Neuronal stem cell (in vitro differentiated cells): ENCODE data around the gene PPY.
"Not testable (repeated sequence)": the region's sequence is repeated elsewhere in the genome, so short reads cannot be mapped to it uniquely, and the experiment has no call there.

Experiments
- DNase-seq: peaks from one replicate; pipeline ENCODE4 v3.0.0-alpha.2; 2013; ENCODE audit warnings: low spot score
- H2AFZ ChIP-seq: one replicate; pipeline ENCODE4 v1.6.1; 2013; ENCODE audit warnings: mild to moderate bottlenecking, low read length, inconsistent platforms
- H2AK5ac ChIP-seq: 2 replicates; pipeline ENCODE4 v1.6.1; 2013; ENCODE audit warnings: low read depth, mild to moderate bottlenecking, inconsistent platforms, low read length, moderate library complexity, mixed read lengths
- H2BK120ac ChIP-seq: 2 replicates; pipeline ENCODE4 v1.6.1; 2013; ENCODE audit warnings: low read depth, mild to moderate bottlenecking, inconsistent platforms, low read length, moderate library complexity, mixed read lengths
- H2BK12ac ChIP-seq: one replicate; pipeline ENCODE4 v1.6.1; 2013; ENCODE audit warnings: low read length, inconsistent platforms
- H2BK15ac ChIP-seq: 2 replicates; pipeline ENCODE4 v1.6.1; 2013; ENCODE audit warnings: mild to moderate bottlenecking, low read length, inconsistent platforms, mixed read lengths
- H2BK5ac ChIP-seq: one replicate; pipeline ENCODE4 v1.6.1; 2013; ENCODE audit warnings: inconsistent platforms, mild to moderate bottlenecking, low read length, moderate library complexity
- H3K14ac ChIP-seq: one replicate; pipeline ENCODE4 v1.6.1; 2013; ENCODE audit warnings: low read length, inconsistent platforms
- H3K18ac ChIP-seq: 2 replicates; pipeline ENCODE4 v1.6.1; 2013; ENCODE audit warnings: low read length, inconsistent platforms
- H3K23ac ChIP-seq: 2 replicates; pipeline ENCODE4 v1.6.1; 2013; ENCODE audit warnings: low read depth, mild to moderate bottlenecking, mixed read lengths, low read length, inconsistent platforms; ENCODE audit not compliant: poor library complexity
- H3K27ac ChIP-seq: replicated peaks from 3 replicates; pipeline ENCODE4 v1.5.1; 2013; ENCODE audit warnings: low read length, inconsistent platforms
- H3K27me3 ChIP-seq, 3 experiments: 2 replicates each; pipeline ENCODE4 v1.6.1; 2013; ENCODE audit warnings: low read length in 3 of 3, mild to moderate bottlenecking in 2 of 3, inconsistent platforms in 1 of 3, low read depth in 1 of 3, mixed read lengths in 1 of 3, moderate library complexity in 1 of 3; ENCODE audit not compliant: control insufficient read depth in 3 of 3, insufficient read depth in 3 of 3
- H3K36me3 ChIP-seq, 2 donors: replicated peaks in 1 of 2; 2 replicates each; pipeline ENCODE4 v1.6.1; 2013; ENCODE audit warnings: low read length in 2 of 2; ENCODE audit not compliant: control insufficient read depth in 2 of 2, insufficient read depth in 2 of 2
- H3K4ac ChIP-seq: 2 replicates; pipeline ENCODE4 v1.6.1; 2013; ENCODE audit warnings: inconsistent platforms, mild to moderate bottlenecking, low read length, moderate library complexity
- H3K4me1 ChIP-seq, 2 donors: 1 replicate in 1 of 2; 2 replicates in 1 of 2; pipeline ENCODE4 v1.6.1; 2013; ENCODE audit warnings: low read length in 2 of 2, low read depth in 1 of 2; ENCODE audit not compliant: control insufficient read depth in 2 of 2, insufficient read depth in 1 of 2
- H3K4me2 ChIP-seq: one replicate; pipeline ENCODE4 v1.6.1; 2013; ENCODE audit warnings: mild to moderate bottlenecking, low read length, inconsistent platforms; ENCODE audit not compliant: insufficient read depth, poor library complexity, severe bottlenecking
- H3K4me3 ChIP-seq, 2 donors: 2 replicates each; pipeline ENCODE4 v1.5.1; 2013; ENCODE audit warnings: low read length in 2 of 2, mild to moderate bottlenecking in 2 of 2, inconsistent platforms in 1 of 2, moderate library complexity in 1 of 2
- H3K79me1 ChIP-seq: one replicate; pipeline ENCODE4 v1.6.1; 2013; ENCODE audit warnings: low read depth, mild to moderate bottlenecking, inconsistent platforms, low read length, moderate library complexity
- H3K9ac ChIP-seq: one replicate; pipeline ENCODE4 v1.6.1; 2013; ENCODE audit warnings: mild to moderate bottlenecking, low read depth, low read length, inconsistent platforms; ENCODE audit not compliant: poor library complexity
- H3K9me3 ChIP-seq, 2 donors: replicated peaks in 1 of 2; 2 replicates each; pipeline versions ENCODE3 to v1.6.1; 2013; ENCODE audit warnings: low read length in 2 of 2, mild to moderate bottlenecking in 2 of 2, inconsistent platforms in 1 of 2, low read depth in 1 of 2, mixed read lengths in 1 of 2, moderate library complexity in 1 of 2; ENCODE audit not compliant: control insufficient read depth in 2 of 2, insufficient read depth in 1 of 2
- H4K8ac ChIP-seq: one replicate; pipeline ENCODE4 v1.6.1; 2013; ENCODE audit warnings: low read depth, mild to moderate bottlenecking, inconsistent platforms, low read length, moderate library complexity
- H4K91ac ChIP-seq: one replicate; pipeline ENCODE4 v1.6.1; 2013; ENCODE audit warnings: low read length, low read depth, mild to moderate bottlenecking, inconsistent platforms; ENCODE audit not compliant: poor library complexity
- WGBS, 2 donors: extraction: QIAGEN DNeasy Blood & Tissue Kit; methylation state at CpG; one replicate each; pipeline ENCODE4 v1.1.7; 2013; ENCODE audit warnings: missing lambda C conversion rate in 2 of 2, mixed read lengths in 1 of 2; ENCODE audit not compliant: insufficient read length in 2 of 2, insufficient replicate concordance in 1 of 2; ENCODE audit errors: extremely low coverage in 2 of 2; 5-methylcytosine and 5-hydroxymethylcytosine counted together

The PPY gene

DNA sequence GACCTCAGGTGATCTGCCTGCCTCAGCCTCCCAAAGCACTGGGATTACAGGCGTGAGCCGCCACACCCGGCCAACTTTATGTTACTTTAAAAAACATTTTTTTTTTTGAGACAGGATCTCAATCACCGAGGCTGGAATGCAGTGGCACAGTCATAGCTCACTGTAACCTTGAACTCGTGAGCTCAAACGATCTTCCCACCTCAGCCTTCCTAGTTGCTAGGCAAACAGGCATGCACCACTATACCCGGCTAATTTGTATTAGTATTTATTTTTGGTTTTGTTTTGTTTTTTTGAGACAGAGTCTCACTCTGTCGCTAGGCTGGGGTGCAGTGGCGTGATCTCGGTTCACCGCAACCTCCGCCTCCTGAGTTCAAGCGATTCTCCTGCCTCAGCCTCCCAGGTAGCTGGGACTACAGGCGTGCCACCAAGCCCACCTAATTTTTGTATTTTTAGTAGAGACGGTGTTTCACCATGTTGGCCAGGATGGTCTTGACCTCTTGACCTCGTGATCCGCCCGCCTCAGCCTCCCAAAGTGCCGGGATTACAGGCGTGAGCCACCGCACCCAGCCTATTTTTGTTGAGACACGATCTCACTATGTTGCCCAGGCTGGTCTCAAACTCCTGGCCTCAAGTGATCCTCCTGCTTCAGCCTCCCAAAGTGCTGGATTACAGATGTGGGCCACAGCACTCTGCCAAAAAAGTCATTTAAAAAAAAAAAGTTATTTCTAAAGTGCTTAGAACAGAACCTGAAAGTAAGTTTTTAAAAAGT, 30.4 kb upstream of the PPY start:
- not testable (repeated sequence) for H4K91ac ChIP-seq, DNase-seq, H3K4me3 ChIP-seq, H2AK5ac ChIP-seq, H2BK12ac ChIP-seq, H3K18ac ChIP-seq, H2BK15ac ChIP-seq, H3K23ac ChIP-seq, H3K27ac ChIP-seq, H4K8ac ChIP-seq, H3K4me2 ChIP-seq, H3K4ac ChIP-seq, H2AFZ ChIP-seq, H3K14ac ChIP-seq, H3K4me1 ChIP-seq, H2BK5ac ChIP-seq, H2BK120ac ChIP-seq, H3K9ac ChIP-seq, H3K9me3 ChIP-seq, H3K79me1 ChIP-seq, H3K36me3 ChIP-seq
- peaks cover 0 to 22% (median 0%) of the 10 kb centered on the region in 3 experiments for H3K27me3 ChIP-seq
- WGBS, 2 donors, result no CpG with 5 or more reads among the region's 22 CpGs

DNA sequence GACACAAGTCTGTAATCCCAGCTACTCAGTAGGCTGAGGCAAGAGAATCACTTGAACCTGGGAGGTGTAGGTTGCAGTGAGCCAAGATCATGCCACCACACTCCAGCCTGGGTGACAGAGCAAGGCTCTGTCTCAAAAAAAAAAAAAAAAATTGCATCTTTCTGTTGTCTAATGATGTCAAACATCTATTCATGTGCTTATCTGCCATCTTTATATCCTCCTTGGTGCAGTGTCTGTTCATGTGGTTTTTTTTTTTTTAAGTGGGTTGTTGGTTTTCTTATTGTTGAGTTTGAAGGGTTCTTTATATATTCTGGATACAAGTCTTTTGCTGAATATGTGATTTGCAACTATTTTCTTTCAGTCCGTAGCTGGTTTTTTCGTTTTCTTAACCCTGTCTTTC, 29.2 kb upstream of the PPY start:
- not testable (repeated sequence) for H2BK5ac ChIP-seq, H3K4ac ChIP-seq, H4K8ac ChIP-seq, H3K36me3 ChIP-seq, H3K9me3 ChIP-seq, H2BK12ac ChIP-seq, H3K23ac ChIP-seq, H3K79me1 ChIP-seq, H3K4me1 ChIP-seq, H2BK120ac ChIP-seq, H3K9ac ChIP-seq, H2AFZ ChIP-seq, H3K4me3 ChIP-seq, H2BK15ac ChIP-seq, DNase-seq, H4K91ac ChIP-seq, H2AK5ac ChIP-seq, H3K4me2 ChIP-seq, H3K18ac ChIP-seq, H3K14ac ChIP-seq, H3K27ac ChIP-seq
- H3K27me3 ChIP-seq, result peaks cover 0 to 23% (median 0%) of the 10 kb centered on the region in 3 experiments
- no CpG with 5 or more reads among the region's 2 CpGs for WGBS, 2 donors

DNA sequence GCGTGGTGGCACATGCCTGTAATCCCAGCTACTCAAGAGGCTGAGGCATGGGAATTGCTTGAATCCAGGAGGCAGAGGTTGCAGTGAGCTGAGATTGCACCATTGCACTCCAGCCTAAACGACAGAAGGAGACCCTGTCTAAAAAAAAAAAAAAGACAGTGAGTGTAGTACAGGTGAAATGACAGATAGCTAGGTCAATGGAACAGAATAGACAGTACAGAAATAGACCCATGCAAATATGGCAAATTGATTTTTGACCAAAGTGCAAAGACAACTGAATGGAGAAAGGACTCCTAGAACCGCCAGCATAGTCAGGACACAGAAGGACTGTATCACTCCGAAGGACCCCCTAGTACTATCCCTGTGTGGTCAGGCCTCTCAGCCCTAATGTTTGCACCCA, 28.1 kb upstream of the PPY start:
- no peak overlapping the region for H3K23ac ChIP-seq
- no peak overlapping the region for H3K18ac ChIP-seq
- no peak overlapping the region for H3K4ac ChIP-seq
- H3K4me3 ChIP-seq, result no peak overlapping the region
- peaks cover 3% of the 10 kb centered on the region in 2 donors for H3K4me1 ChIP-seq
- WGBS, 2 donors, result no CpG with 5 or more reads among the region's 4 CpGs
- no peaks in the 10 kb centered on the region for H3K79me1 ChIP-seq
- no peak overlapping the region for H4K91ac ChIP-seq
- no peak overlapping the region for H3K9ac ChIP-seq
- no peak overlapping the region for H3K27ac ChIP-seq
- no peak overlapping the region for H2AFZ ChIP-seq
- H3K36me3 ChIP-seq, result no peaks in the 10 kb centered on the region
- no peaks in the 10 kb centered on the region for H3K9me3 ChIP-seq
- DNase-seq, result no peak
- no peak overlapping the region for H4K8ac ChIP-seq
- H2BK120ac ChIP-seq, result no peak overlapping the region
- no peak overlapping the region for H2BK5ac ChIP-seq
- H2BK12ac ChIP-seq, result no peak overlapping the region
- no peak overlapping the region for H2AK5ac ChIP-seq
- no peak overlapping the region for H3K14ac ChIP-seq
- H3K4me2 ChIP-seq, result no peak overlapping the region
- no peak overlapping the region for H2BK15ac ChIP-seq
- H3K27me3 ChIP-seq, result peaks cover 0 to 25% (median 0%) of the 10 kb centered on the region in 3 experiments

DNA sequence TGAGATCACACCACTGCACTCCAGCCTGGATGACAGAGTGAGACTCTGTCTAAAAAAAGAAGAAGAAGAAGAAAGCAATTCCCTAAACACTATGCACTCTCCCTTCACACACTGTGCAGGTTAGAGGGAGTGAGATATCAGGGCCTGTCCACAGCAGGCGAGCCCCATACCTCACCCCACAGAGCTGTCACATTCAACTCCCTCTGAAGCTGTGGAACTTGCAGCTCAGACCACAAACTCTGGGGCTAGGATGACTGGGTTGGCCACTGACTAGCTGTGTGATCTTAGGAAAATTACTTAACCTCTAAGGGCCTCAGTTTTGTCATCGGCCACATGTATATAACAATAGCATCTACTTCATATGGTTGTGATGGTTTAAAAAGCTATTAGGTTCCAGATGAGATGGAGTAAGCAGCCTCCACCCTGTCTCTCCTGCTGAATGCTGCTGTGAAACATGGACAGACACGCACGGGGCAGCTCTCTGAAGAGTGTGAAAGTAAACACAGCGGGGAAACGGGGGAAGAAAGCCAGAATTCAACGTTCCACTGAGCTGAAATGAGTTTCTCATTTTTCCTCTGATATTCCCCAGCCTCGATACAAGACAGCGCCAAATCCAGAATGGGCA, 25.1 kb upstream of the PPY start:
- Histone ChIP-seq H3K27ac (no peak overlapping the region), H2BK5ac (no peak overlapping the region), H3K18ac (no peak overlapping the region), H3K79me1 (no peaks in the 10 kb centered on the region), H3K9me3 (no peaks in the 10 kb centered on the region), H3K27me3 (peaks cover 0 to 23% (median 0%) of the 10 kb centered on the region in 3 experiments), H3K4me2 (no peak overlapping the region), H4K91ac (no peak overlapping the region), H2BK120ac (no peak overlapping the region), H2BK15ac (no peak overlapping the region), H3K14ac (no peak overlapping the region), H3K4me3 (no peak overlapping the region), H2AK5ac (no peak overlapping the region), H3K36me3 (no peaks in the 10 kb centered on the region), H2AFZ (peak overlapping the region; percentile 61), H3K4ac (no peak overlapping the region), H3K9ac (no peak overlapping the region), H3K4me1 (no peaks in the 10 kb centered on the region), H4K8ac (no peak overlapping the region), H2BK12ac (no peak overlapping the region), H3K23ac (no peak overlapping the region)
- no peak for DNase-seq
- no CpG with 5 or more reads among the region's 9 CpGs for whole genome bisulfite sequencing, 2 donors
